A673 (cell line): ENCODE results near the gene GCN1. TPM values are rescaled to one million over a fixed set of nuclear protein-coding genes. Genes with fewer than 3 reads are reported as not detected.

Experiments used
- BruUV-seq: library from RNA; stranded (reverse); fragments of 400-500 nt; replicated peaks from 2 replicates; lab custom pipeline; 2021; lab: Mats Ljungman, UMichigan
- CTCF ChIA-PET: fragments of 300-600 bp; sonication (Branson Sonifier 250); formaldehyde crosslinking; loops from one replicate; lab custom pipeline; 2022; ENCODE audit warnings: antibody characterized with exemption; lab: Charles Lee
- POLR2A ChIA-PET: fragments of 300-600 bp; sonication (Branson Sonifier 250); formaldehyde crosslinking; loops from one replicate; lab custom pipeline; 2022; ENCODE audit warnings: antibody characterized with exemption; ENCODE audit not compliant: low non-redundant PET; lab: Charles Lee
- DNase-seq: peaks from one replicate; pipeline ENCODE4 v3.0.0-alpha.2; 2015; ENCODE audit warnings: low spot score
- H3K27ac ChIP-seq: fragments of 200-600 bp; sonication (generic); 2 replicates; pipeline ENCODE4 v1.5.1; 2016; ENCODE audit warnings: mixed run types, low read depth, mild to moderate bottlenecking, mixed read lengths, antibody characterized with exemption, low read length; ENCODE audit not compliant: poor library complexity, severe bottlenecking
- H3K27me3 ChIP-seq: fragments of 200-600 bp; sonication (generic); replicated peaks from 2 replicates; pipeline ENCODE4 v1.6.1; 2017; ENCODE audit warnings: mixed run types, low read depth, mild to moderate bottlenecking, mixed read lengths, antibody characterized with exemption, low read length; ENCODE audit not compliant: insufficient read depth, poor library complexity
- H3K36me3 ChIP-seq: fragments of 200-600 bp; sonication (generic); 2 replicates; pipeline ENCODE4 v1.6.1; 2016; ENCODE audit warnings: mixed run types, mild to moderate bottlenecking, mixed read lengths, antibody characterized with exemption, low read length; ENCODE audit not compliant: insufficient read depth, poor library complexity, severe bottlenecking
- H3K4me1 ChIP-seq: fragments of 200-600 bp; sonication (generic); 2 replicates; pipeline ENCODE4 v1.6.1; 2017; ENCODE audit warnings: mixed run types, mild to moderate bottlenecking, mixed read lengths, antibody characterized with exemption, low read length; ENCODE audit not compliant: insufficient read depth, poor library complexity, severe bottlenecking
- H3K4me3 ChIP-seq: fragments of 200-600 bp; sonication (generic); 2 replicates; pipeline ENCODE4 v1.5.1; 2016; ENCODE audit warnings: low read depth, mixed run types, mild to moderate bottlenecking, mixed read lengths, low read length; ENCODE audit not compliant: poor library complexity, severe bottlenecking
- H3K9me3 ChIP-seq: fragments of 200-600 bp; sonication (generic); 2 replicates; pipeline ENCODE4 v1.6.1; 2016; ENCODE audit warnings: mixed run types, low read depth, mild to moderate bottlenecking, mixed read lengths, antibody characterized with exemption, low read length; ENCODE audit not compliant: poor library complexity, severe bottlenecking
- EZH2 ChIP-seq: fragments of 200-600 bp; sonication (generic); IDR thresholded peaks from 2 replicates; pipeline ENCODE4 v1.6.1; 2017; ENCODE audit warnings: borderline replicate concordance, low read depth, mild to moderate bottlenecking, mixed read lengths, antibody characterized with exemption, low read length; ENCODE audit not compliant: poor library complexity, severe bottlenecking
- intact Hi-C: fragments of 100-400 bp; cut with micrococcal nuclease; formaldehyde crosslinking; loops from one replicate; pipeline ENCODE4 v1.10.0; 2022; ENCODE audit not compliant: unreplicated experiment
- total RNA-seq: library from RNA; stranded (reverse); gene quantifications from 2 replicates; pipeline ENCODE4 v1.2.3, GENCODE V29; 2021
- TF ChIP-seq, protein P1 (sequence below): fragments of 300-800, 200-600 bp; sonication (generic); conservative IDR thresholded peaks from 2 replicates; pipeline ENCODE4 v1.5.1; 2017; ENCODE audit warnings: low read depth, mild to moderate bottlenecking, antibody characterized with exemption, low read length, moderate library complexity, mixed read lengths

Gene GCN1
- total RNA-seq, 1 experiment from 2014 or later, result 129 TPM

DNA sequence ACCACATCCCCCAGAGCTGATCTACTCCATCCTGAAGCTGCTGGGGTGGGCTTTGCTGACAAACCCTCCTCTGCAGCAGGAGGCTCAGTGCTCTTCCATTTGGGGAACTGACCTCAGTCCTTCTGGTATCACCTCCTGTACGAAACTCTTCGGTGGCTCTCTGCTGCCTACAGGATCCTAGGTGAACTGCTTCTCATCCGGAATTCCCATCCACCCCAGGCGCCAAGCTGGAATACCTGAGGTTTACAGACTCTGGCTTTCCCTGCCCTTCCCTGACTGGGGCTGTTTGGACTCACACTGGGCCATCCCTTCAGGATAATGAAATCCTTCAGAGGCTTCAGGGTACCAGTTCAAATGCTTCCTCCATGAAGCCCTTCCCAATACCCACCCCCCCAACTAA is 26.2 kb downstream of the GCN1 start:
- Histone ChIP-seq H3K9me3 (no peaks in the 10 kb centered on the region), H3K4me3 (no peak overlapping the region), H3K27ac (no peak overlapping the region), H3K36me3 (peaks cover 70% of the 10 kb centered on the region), H3K27me3 (no peaks in the 10 kb centered on the region), H3K4me1 (peaks cover 16% of the 10 kb centered on the region)
- POLR2A ChIA-PET, result interaction anchor here (1.2 kb wide), 1 partner anchor 33 kb away, joined by 6 read pairs; the partner anchor contains the start of gene RPLP0
- CTCF ChIA-PET, result interaction anchor here (1.4 kb wide), 1 partner anchor 33 kb away, joined by 3 read pairs; the partner anchor contains the start of gene RPLP0
- TSS peak; percentile 14 for BruUV-seq
- DNase-seq, result no peak
- intact Hi-C loops, result no loop called here
- TF ChIP-seq, protein P1, sequence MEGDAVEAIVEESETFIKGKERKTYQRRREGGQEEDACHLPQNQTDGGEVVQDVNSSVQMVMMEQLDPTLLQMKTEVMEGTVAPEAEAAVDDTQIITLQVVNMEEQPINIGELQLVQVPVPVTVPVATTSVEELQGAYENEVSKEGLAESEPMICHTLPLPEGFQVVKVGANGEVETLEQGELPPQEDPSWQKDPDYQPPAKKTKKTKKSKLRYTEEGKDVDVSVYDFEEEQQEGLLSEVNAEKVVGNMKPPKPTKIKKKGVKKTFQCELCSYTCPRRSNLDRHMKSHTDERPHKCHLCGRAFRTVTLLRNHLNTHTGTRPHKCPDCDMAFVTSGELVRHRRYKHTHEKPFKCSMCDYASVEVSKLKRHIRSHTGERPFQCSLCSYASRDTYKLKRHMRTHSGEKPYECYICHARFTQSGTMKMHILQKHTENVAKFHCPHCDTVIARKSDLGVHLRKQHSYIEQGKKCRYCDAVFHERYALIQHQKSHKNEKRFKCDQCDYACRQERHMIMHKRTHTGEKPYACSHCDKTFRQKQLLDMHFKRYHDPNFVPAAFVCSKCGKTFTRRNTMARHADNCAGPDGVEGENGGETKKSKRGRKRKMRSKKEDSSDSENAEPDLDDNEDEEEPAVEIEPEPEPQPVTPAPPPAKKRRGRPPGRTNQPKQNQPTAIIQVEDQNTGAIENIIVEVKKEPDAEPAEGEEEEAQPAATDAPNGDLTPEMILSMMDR, result no peak
- no peak for TF ChIP-seq EZH2

- POLR2A ChIA-PET, result interaction anchor here (0.6 to 1.2 kb wide), 3 partner anchors 33 to 291 kb away, joined by 6 to 14 read pairs (median 6); partner anchors contain the start of gene RPLP0
- BruUV-seq, result no TSS peak
- Histone ChIP-seq H3K36me3 (peaks cover 71% of the 10 kb centered on the region), H3K4me1 (peaks cover 16% of the 10 kb centered on the region), H3K9me3 (no peaks in the 10 kb centered on the region), H3K4me3 (no peak overlapping the region), H3K27ac (no peak overlapping the region), H3K27me3 (no peaks in the 10 kb centered on the region)
- intact Hi-C loops, result no loop called here
- peak; percentile 88 for DNase-seq
- TF ChIP-seq, protein P1, result no peak
- no peak for TF ChIP-seq EZH2
- CTCF ChIA-PET, result interaction anchor here (0.6 to 1.4 kb wide), 3 partner anchors 33 to 98 kb away, joined by 3 to 7 read pairs (median 3); partner anchors contain the start of genes PXN and RPLP0
Measured at GRCh38 chr12:120167529-120168095, 26.9 kb downstream of the GCN1 start.

GRCh38 chr12:120164293-120164692 is 30.2 kb downstream of the GCN1 start:
- Histone ChIP-seq H3K4me3 (no peak overlapping the region), H3K36me3 (peaks cover 73% of the 10 kb centered on the region), H3K4me1 (peaks cover 16% of the 10 kb centered on the region), H3K27me3 (no peaks in the 10 kb centered on the region), H3K27ac (no peak overlapping the region), H3K9me3 (no peaks in the 10 kb centered on the region)
- DNase-seq, result no peak
- no peak for TF ChIP-seq EZH2
- intact Hi-C loops, result no loop called here
- ChIA-PET POLR2A (no interaction called here), CTCF (interaction anchor here (0.6 kb wide), 1 partner anchor 1791 kb away, joined by 5 read pairs; no protein-coding TSS in a partner anchor)
- BruUV-seq, result no TSS peak
